Vagina (tissue), 2 donors: ENCODE measurements around the gene TNFSF9. TPM values are rescaled to one million over a fixed set of nuclear protein-coding genes. Genes with fewer than 3 reads are reported as not detected.

Source experiments
- DNase-seq, 2 donors: peaks; one replicate each; pipeline ENCODE4 v3.0.0-alpha.2; 2017; ENCODE audit errors: extremely low spot score in 2 of 2
- H3K27ac ChIP-seq: fragments of 200-600 bp; sonication (generic); one replicate; pipeline ENCODE4 v1.5.1; 2019
- H3K27me3 ChIP-seq: fragments of 200-600 bp; sonication (generic); one replicate; pipeline ENCODE4 v1.5.1; 2019
- H3K36me3 ChIP-seq, 2 donors: fragments of 200-600 bp; sonication (generic); one replicate each; pipeline ENCODE4 v1.5.1; 2017 to 2019
- H3K4me1 ChIP-seq: fragments of 200-600 bp; sonication (generic); one replicate; pipeline ENCODE4 v1.5.1; 2019
- H3K4me3 ChIP-seq, 2 donors: fragments of 200-600 bp; sonication (generic); 1 replicate in 1 of 2; 2 replicates in 1 of 2; pipeline ENCODE4 v1.5.1; 2016 to 2019
- H3K9me3 ChIP-seq: fragments of 200-600 bp; sonication (generic); one replicate; pipeline ENCODE4 v1.5.1; 2019
- POLR2A ChIP-seq, 2 donors: fragments of 450-650 bp; IDR thresholded peaks; one replicate each; pipeline ENCODE4 v1.6.1; 2017; ENCODE audit warnings: antibody characterized with exemption in 2 of 2, mild to moderate bottlenecking in 2 of 2, moderate library complexity in 2 of 2
- POLR2AphosphoS5 ChIP-seq, 2 donors: sonication (generic); formaldehyde crosslinking; IDR thresholded peaks; one replicate each; pipeline ENCODE4 v1.9.0; 2017; ENCODE audit warnings: antibody characterized with exemption in 2 of 2, mild to moderate bottlenecking in 2 of 2, low read depth in 1 of 2; ENCODE audit not compliant: insufficient read depth in 1 of 2
- intact Hi-C: fragments of 100-400 bp; cut with DNase I; formaldehyde crosslinking; loops from one replicate; pipeline ENCODE4 v1.15.1; 2023
- total RNA-seq: library from RNA; depleted of rRNA; stranded (reverse); fragments of >200 nt; gene quantifications from one replicate; pipeline ENCODE4 v1.2.3, GENCODE V29; 2016
- TF ChIP-seq, protein P1 (sequence below), 3 experiments: fragments of 450-650 bp in 2 of 3; fragments of 200-600 bp in 1 of 3; sonication (generic) in 1 of 3; IDR thresholded peaks; one replicate each; pipeline ENCODE4 v1.5.1; 2017 to 2019; ENCODE audit warnings: antibody characterized with exemption in 3 of 3, mild to moderate bottlenecking in 2 of 3, moderate library complexity in 2 of 3

TNFSF9 gene
- total RNA-seq, 1 donor from 2014 or later, result 7.9 TPM

- intact Hi-C loops, result no loop called here
- no peak overlapping the region for H3K4me3 ChIP-seq
- no peak for DNase-seq
- H3K36me3 ChIP-seq, result no peaks in the 10 kb centered on the region
- no peak overlapping the region for H3K27ac ChIP-seq
- no peaks in the 10 kb centered on the region for H3K27me3 ChIP-seq
- no peaks in the 10 kb centered on the region for H3K4me1 ChIP-seq
- no peaks in the 10 kb centered on the region for H3K9me3 ChIP-seq
- no peak for TF ChIP-seq POLR2A (IDR thresholded peaks at IDR 0.05)
- no peak for TF ChIP-seq POLR2AphosphoS5 (IDR thresholded peaks at IDR 0.05; ENCODE audit: insufficient read depth in 1 of 2, low read depth in 1 of 2)
- TF ChIP-seq, protein P1, sequence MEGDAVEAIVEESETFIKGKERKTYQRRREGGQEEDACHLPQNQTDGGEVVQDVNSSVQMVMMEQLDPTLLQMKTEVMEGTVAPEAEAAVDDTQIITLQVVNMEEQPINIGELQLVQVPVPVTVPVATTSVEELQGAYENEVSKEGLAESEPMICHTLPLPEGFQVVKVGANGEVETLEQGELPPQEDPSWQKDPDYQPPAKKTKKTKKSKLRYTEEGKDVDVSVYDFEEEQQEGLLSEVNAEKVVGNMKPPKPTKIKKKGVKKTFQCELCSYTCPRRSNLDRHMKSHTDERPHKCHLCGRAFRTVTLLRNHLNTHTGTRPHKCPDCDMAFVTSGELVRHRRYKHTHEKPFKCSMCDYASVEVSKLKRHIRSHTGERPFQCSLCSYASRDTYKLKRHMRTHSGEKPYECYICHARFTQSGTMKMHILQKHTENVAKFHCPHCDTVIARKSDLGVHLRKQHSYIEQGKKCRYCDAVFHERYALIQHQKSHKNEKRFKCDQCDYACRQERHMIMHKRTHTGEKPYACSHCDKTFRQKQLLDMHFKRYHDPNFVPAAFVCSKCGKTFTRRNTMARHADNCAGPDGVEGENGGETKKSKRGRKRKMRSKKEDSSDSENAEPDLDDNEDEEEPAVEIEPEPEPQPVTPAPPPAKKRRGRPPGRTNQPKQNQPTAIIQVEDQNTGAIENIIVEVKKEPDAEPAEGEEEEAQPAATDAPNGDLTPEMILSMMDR (IDR thresholded peaks at IDR 0.05), result no peak
Measured at GRCh38 chr19:6484230-6484629, 46.6 kb upstream of the TNFSF9 start.

GRCh38 chr19:6484831-6485230 lies 46.0 kb upstream of the TNFSF9 start:
- Histone ChIP-seq H3K27me3 (no peaks in the 10 kb centered on the region), H3K4me3 (no peak overlapping the region), H3K27ac (no peak overlapping the region), H3K4me1 (no peaks in the 10 kb centered on the region), H3K36me3 (no peaks in the 10 kb centered on the region), H3K9me3 (no peaks in the 10 kb centered on the region)
- TF ChIP-seq POLR2A (IDR thresholded peaks at IDR 0.05) (no peak), POLR2AphosphoS5 (IDR thresholded peaks at IDR 0.05; ENCODE audit: insufficient read depth in 1 of 2, low read depth in 1 of 2) (no peak)
- TF ChIP-seq, protein P1 (IDR thresholded peaks at IDR 0.05), result no peak
- DNase-seq, result no peak
- intact Hi-C loops, result no loop called here

DNA sequence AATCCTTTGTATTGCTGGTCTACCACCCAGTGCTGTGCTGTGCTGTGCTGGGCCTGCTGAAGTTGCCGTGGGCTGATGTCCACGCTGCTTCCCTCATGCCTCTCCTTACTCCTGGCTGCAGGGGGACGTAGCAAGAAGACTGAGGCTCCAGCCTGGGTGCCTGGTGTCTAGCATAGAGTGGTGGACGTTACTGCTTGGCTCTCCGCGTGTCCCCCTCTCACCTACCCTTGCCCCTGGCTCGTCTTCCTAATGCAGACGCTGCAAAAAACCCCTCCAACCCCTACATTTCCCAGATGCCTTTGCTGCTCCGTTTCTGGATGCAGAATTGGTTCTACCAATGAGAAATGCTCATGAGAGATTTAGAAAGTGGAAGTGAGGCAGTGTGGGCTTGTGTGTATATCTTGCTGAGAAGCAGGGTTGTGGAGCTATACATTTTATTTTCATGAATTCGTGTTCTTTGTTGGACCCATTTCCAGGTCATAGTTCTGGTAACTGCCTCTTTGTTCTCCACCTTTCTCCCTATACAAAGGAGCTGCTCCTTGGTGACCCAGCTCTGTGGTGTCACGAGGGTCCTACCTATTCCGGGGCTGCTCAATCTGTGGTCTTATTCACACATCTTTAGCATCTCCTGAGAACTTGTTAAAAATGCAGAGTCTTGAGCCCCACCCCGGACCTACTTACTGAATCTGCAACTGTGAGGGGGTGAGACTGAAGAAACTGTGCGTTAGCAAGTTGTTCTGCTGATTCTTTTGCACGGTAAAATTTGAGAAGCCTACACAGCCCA lies 41.4 kb upstream of the TNFSF9 start:
- no peak for DNase-seq
- Histone ChIP-seq H3K4me1 (no peaks in the 10 kb centered on the region), H3K9me3 (no peaks in the 10 kb centered on the region), H3K27me3 (no peaks in the 10 kb centered on the region), H3K4me3 (no peak overlapping the region), H3K27ac (no peak overlapping the region), H3K36me3 (no peaks in the 10 kb centered on the region)
- TF ChIP-seq, protein P1 (IDR thresholded peaks at IDR 0.05), result no peak
- TF ChIP-seq POLR2AphosphoS5 (IDR thresholded peaks at IDR 0.05; ENCODE audit: insufficient read depth in 1 of 2, low read depth in 1 of 2) (no peak), POLR2A (IDR thresholded peaks at IDR 0.05) (no peak)
- intact Hi-C loops, result no loop called here

GRCh38 chr19:6490134-6490533 lies 40.7 kb upstream of the TNFSF9 start:
- Histone ChIP-seq H3K4me1 (no peaks in the 10 kb centered on the region), H3K4me3 (no peak overlapping the region), H3K27ac (no peak overlapping the region), H3K9me3 (no peaks in the 10 kb centered on the region), H3K27me3 (no peaks in the 10 kb centered on the region), H3K36me3 (no peaks in the 10 kb centered on the region)
- DNase-seq, result no peak
- no peak for TF ChIP-seq POLR2AphosphoS5 (IDR thresholded peaks at IDR 0.05; ENCODE audit: insufficient read depth in 1 of 2, low read depth in 1 of 2)
- no peak for TF ChIP-seq POLR2A (IDR thresholded peaks at IDR 0.05)
- TF ChIP-seq, protein P1 (IDR thresholded peaks at IDR 0.05), result no peak
- intact Hi-C loops, result no loop called here
